KMS-11 (cell line): ENCODE data around the gene SDR39U1.

Experiments used
- H2AFZ ChIP-seq: fragments of 200-600 bp; sonication (generic); 2 replicates; pipeline ENCODE4 v1.6.1; 2016; ENCODE audit warnings: antibody characterized with exemption, mixed run types, low read depth
- H3K27ac ChIP-seq: fragments of 200-600 bp; sonication (generic); 2 replicates; pipeline ENCODE4 v1.6.1; 2016; ENCODE audit warnings: mild to moderate bottlenecking, mixed run types
- H3K27me3 ChIP-seq: fragments of 200-600 bp; sonication (generic); 2 replicates; pipeline ENCODE4 v1.6.1; 2017; ENCODE audit warnings: mild to moderate bottlenecking, low read depth, mixed run types, moderate library complexity; ENCODE audit not compliant: insufficient read depth
- H3K36me3 ChIP-seq: fragments of 200-600 bp; sonication (generic); 2 replicates; pipeline ENCODE4 v1.6.1; 2017; ENCODE audit warnings: mild to moderate bottlenecking, mixed run types; ENCODE audit not compliant: insufficient read depth
- H3K4me1 ChIP-seq: fragments of 200-600 bp; sonication (generic); 2 replicates; pipeline ENCODE4 v1.6.1; 2016; ENCODE audit warnings: mild to moderate bottlenecking, low read depth, mixed run types; ENCODE audit not compliant: poor library complexity, severe bottlenecking
- H3K4me2 ChIP-seq: fragments of 200-600 bp; sonication (generic); 2 replicates; pipeline ENCODE4 v1.7.0; 2016; ENCODE audit warnings: mild to moderate bottlenecking, mixed run types
- H3K4me3 ChIP-seq: fragments of 200-600 bp; sonication (generic); IDR thresholded peaks from 2 replicates; pipeline ENCODE4 v1.6.1; 2017; ENCODE audit warnings: low read depth, low read length, mixed read lengths; ENCODE audit not compliant: insufficient read depth
- H3K79me2 ChIP-seq: fragments of 200-600 bp; sonication (generic); 2 replicates; pipeline ENCODE4 v1.6.1; 2016; ENCODE audit warnings: low read depth, mixed run types; ENCODE audit not compliant: insufficient read depth
- H3K9ac ChIP-seq: fragments of 200-600 bp; sonication (generic); 2 replicates; pipeline ENCODE4 v1.6.1; 2016; ENCODE audit warnings: mild to moderate bottlenecking, mixed run types
- H4K20me1 ChIP-seq: fragments of 200-600 bp; sonication (generic); 2 replicates; pipeline ENCODE4 v1.6.1; 2016; ENCODE audit warnings: mild to moderate bottlenecking, mixed run types; ENCODE audit not compliant: insufficient read depth
- TF ChIP-seq, protein P1 (sequence below): fragments of 200-600 bp; sonication (generic); conservative IDR thresholded peaks from 2 replicates; pipeline ENCODE4 v1.6.1; 2017; ENCODE audit warnings: low read depth, mild to moderate bottlenecking, antibody characterized with exemption, low read length, moderate library complexity, mixed read lengths

SDR39U1 gene

DNA sequence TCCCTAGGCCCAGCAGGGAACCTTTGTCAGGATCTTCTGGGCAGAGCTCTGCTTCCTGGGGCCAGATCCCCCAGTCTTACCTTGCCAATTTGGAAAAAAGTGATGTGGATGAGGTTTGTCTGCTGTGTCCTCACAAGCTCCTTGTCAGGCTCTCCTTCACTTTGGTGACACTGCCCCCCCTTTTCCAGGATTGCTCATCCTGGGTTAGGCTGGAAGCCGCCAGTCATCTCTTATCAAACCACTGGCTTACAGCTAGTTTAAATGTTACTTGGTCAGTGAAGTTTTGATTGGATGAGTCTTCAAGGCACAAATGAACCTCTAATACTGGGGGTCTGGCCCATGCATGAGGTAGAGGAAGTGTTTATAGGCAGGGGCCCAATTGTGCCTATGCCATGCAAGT is 28.5 kb downstream of the SDR39U1 start:
- H3K27me3 ChIP-seq, result no peaks in the 10 kb centered on the region
- no peak overlapping the region for H3K27ac ChIP-seq
- H3K9ac ChIP-seq, result no peak overlapping the region
- H3K4me1 ChIP-seq, result no peaks in the 10 kb centered on the region
- H3K36me3 ChIP-seq, result no peaks in the 10 kb centered on the region
- H3K4me3 ChIP-seq, result no peak overlapping the region
- no peak overlapping the region for H2AFZ ChIP-seq
- TF ChIP-seq, protein P1, sequence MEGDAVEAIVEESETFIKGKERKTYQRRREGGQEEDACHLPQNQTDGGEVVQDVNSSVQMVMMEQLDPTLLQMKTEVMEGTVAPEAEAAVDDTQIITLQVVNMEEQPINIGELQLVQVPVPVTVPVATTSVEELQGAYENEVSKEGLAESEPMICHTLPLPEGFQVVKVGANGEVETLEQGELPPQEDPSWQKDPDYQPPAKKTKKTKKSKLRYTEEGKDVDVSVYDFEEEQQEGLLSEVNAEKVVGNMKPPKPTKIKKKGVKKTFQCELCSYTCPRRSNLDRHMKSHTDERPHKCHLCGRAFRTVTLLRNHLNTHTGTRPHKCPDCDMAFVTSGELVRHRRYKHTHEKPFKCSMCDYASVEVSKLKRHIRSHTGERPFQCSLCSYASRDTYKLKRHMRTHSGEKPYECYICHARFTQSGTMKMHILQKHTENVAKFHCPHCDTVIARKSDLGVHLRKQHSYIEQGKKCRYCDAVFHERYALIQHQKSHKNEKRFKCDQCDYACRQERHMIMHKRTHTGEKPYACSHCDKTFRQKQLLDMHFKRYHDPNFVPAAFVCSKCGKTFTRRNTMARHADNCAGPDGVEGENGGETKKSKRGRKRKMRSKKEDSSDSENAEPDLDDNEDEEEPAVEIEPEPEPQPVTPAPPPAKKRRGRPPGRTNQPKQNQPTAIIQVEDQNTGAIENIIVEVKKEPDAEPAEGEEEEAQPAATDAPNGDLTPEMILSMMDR, result no peak
- H3K4me2 ChIP-seq, result no peak overlapping the region
- H4K20me1 ChIP-seq, result no peaks in the 10 kb centered on the region
- no peaks in the 10 kb centered on the region for H3K79me2 ChIP-seq

DNA sequence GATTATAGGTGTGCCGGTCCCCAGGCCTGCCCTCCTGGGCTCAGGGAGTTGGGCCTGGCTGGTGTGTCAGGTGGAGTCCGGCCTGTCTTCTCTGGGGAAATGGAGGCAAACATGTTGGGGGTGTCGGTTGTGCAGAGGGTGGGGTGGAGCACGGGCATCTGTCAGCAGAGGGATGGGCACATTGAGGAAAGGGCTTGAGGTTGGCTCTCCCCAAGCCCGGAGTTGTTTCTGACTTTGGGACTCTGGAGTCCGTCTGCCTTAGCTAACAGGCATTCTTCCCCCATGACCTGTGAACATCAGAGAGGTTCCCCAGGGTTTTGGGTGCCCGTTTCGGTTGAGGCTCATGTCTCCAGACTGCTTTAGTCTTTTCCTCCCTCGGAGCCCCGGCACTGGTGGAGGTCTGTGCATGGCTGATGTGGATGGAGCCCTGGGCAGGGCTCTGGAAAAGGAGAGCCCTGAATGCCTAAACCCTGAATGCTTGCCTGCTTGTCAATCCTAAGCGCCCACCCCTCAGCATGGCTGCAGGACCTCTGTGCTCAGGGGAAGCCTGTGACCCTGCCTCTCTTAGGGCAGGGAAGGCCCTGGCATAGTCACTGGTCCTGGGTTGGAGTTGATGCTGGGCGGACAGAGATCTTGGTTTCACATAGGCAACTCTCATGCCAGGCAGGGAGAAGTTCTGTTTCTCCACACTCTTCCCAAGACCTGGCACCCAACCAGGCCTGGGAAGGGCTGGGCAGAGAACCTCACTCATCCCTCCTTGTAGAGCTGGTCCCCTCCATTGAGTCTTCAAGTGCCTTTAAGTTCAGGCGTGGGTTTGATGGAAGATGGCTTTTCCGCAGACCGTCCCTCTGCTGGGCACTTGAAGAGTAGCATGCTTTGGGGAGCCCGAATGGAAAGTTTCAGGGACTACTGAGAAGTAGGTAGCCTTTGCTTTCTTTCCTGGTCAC is 30.9 kb downstream of the SDR39U1 start:
- no peak overlapping the region for H2AFZ ChIP-seq
- no peaks in the 10 kb centered on the region for H3K36me3 ChIP-seq
- H3K9ac ChIP-seq, result no peak overlapping the region
- no peak overlapping the region for H3K4me3 ChIP-seq
- TF ChIP-seq, protein P1, result peak; percentile 55
- H3K27ac ChIP-seq, result no peak overlapping the region
- no peaks in the 10 kb centered on the region for H3K4me1 ChIP-seq
- no peaks in the 10 kb centered on the region for H3K27me3 ChIP-seq
- H3K79me2 ChIP-seq, result no peaks in the 10 kb centered on the region
- no peaks in the 10 kb centered on the region for H4K20me1 ChIP-seq
- no peak overlapping the region for H3K4me2 ChIP-seq

DNA sequence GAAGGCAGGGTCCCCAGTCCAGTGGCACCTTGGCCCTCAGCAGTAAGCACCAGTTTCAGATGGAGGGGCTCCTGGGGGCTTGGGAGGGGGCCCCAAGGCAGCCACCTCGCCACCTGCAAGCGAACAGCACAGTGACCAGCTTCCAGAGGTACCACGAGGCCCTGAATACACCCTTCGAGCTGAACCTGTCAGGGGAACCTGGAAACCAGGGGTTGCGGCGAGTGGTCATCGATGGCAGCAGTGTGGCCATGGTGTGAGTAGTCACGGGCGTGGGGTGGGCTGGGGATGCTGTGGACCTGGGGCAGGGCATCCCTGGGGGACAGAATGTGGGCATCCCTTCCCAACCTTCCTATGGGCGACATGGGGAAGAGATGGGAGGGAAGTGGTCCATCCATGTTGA is 32.6 kb downstream of the SDR39U1 start:
- Histone ChIP-seq H3K4me1 (no peaks in the 10 kb centered on the region), H3K4me3 (no peak overlapping the region), H3K9ac (no peak overlapping the region), H3K27me3 (no peaks in the 10 kb centered on the region), H2AFZ (no peak overlapping the region), H3K36me3 (no peaks in the 10 kb centered on the region), H3K79me2 (no peaks in the 10 kb centered on the region), H3K27ac (no peak overlapping the region), H4K20me1 (no peaks in the 10 kb centered on the region), H3K4me2 (no peak overlapping the region)
- TF ChIP-seq, protein P1, result no peak

DNA sequence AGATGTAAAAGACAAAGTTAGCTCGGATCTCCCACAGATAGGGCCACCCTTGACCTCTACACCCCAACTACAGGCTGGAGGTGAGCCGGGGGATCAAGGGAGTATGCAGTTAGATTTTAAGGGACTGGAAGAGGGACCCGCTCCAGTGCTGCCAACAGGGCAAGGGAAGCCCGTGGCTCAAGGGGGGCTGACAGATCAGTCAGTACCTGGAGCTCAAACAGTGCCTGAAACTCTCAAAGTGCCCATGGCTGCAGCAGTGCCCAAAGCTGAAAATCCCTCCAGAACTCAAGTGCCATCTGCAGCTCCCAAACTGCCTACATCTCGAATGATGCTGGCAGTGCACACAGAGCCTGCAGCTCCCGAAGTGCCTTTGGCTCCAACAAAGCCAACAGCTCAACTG is 33.4 kb downstream of the SDR39U1 start:
- Histone ChIP-seq H3K4me2 (no peak overlapping the region), H3K4me3 (no peak overlapping the region), H3K79me2 (no peaks in the 10 kb centered on the region), H3K4me1 (no peaks in the 10 kb centered on the region), H4K20me1 (no peaks in the 10 kb centered on the region), H3K27ac (no peak overlapping the region), H3K36me3 (no peaks in the 10 kb centered on the region), H3K9ac (no peak overlapping the region), H2AFZ (no peak overlapping the region), H3K27me3 (no peaks in the 10 kb centered on the region)
- TF ChIP-seq, protein P1, result no peak
